H1 (cell line): ENCODE results near the gene TOB1. TPM values are rescaled to one million over a fixed set of nuclear protein-coding genes. Genes with fewer than 3 reads are reported as not detected.

Experiments
- CTCF ChIA-PET: fragments of 300-600 bp; sonication (Branson Sonifier 250); formaldehyde crosslinking; loops from one replicate; lab custom pipeline; 2021; ENCODE audit not compliant: partially characterized antibody; lab: Charles Lee
- POLR2A ChIA-PET: fragments of 300-600 bp; sonication (Branson Sonifier 250); formaldehyde crosslinking; loops from one replicate; lab custom pipeline; 2021; ENCODE audit warnings: inconsistent platforms; ENCODE audit not compliant: partially characterized antibody; lab: Charles Lee
- DNase-seq, 2 experiments: peaks; one replicate each; pipeline versions ENCODE4 v3.0.0 to v3.0.0-alpha.2; 2010 to 2022; ENCODE audit warnings: low spot score in 2 of 2, low read depth in 1 of 2, mixed read lengths in 1 of 2
- FAIRE-seq: peaks from 2 replicates; lab custom pipeline; 2011; peaks lifted over from hg19 to GRCh38; lab: Jason Lieb, UNC
- H2AFZ ChIP-seq: 2 replicates; pipeline ENCODE4 v1.8.1; 2012; ENCODE audit warnings: low read length, inconsistent platforms
- H2AK5ac ChIP-seq: 2 replicates; pipeline ENCODE4 v1.6.1; 2013; ENCODE audit warnings: low read depth, low read length
- H2BK120ac ChIP-seq: replicated peaks from 2 replicates; pipeline ENCODE3; 2013; ENCODE audit warnings: low read depth, low read length, inconsistent platforms
- H2BK12ac ChIP-seq: 2 replicates; pipeline ENCODE4 v1.6.1; 2013; ENCODE audit warnings: low read depth, low read length
- H2BK15ac ChIP-seq: 2 replicates; pipeline ENCODE4 v1.6.1; 2013; ENCODE audit warnings: low read length
- H2BK20ac ChIP-seq: 2 replicates; pipeline ENCODE4 v1.6.1; 2013; ENCODE audit warnings: low read length
- H2BK5ac ChIP-seq: 2 replicates; pipeline ENCODE4 v1.6.1; 2013; ENCODE audit warnings: low read depth, low read length
- H3K14ac ChIP-seq: 2 replicates; pipeline ENCODE4 v1.6.1; 2013; ENCODE audit warnings: inconsistent platforms; ENCODE audit not compliant: insufficient read length
- H3K18ac ChIP-seq: 2 replicates; pipeline ENCODE4 v1.6.1; 2013; ENCODE audit warnings: low read length; ENCODE audit errors: extremely low read depth
- H3K23ac ChIP-seq: 2 replicates; pipeline ENCODE4 v1.6.1; 2013; ENCODE audit warnings: inconsistent platforms; ENCODE audit not compliant: insufficient read length
- H3K23me2 ChIP-seq: 2 replicates; pipeline ENCODE4 v1.6.1; 2013; ENCODE audit warnings: low read depth, low read length
- H3K27ac ChIP-seq: 2 replicates; pipeline ENCODE4 v1.6.1; 2011; ENCODE audit warnings: low read depth, low read length, inconsistent platforms
- H3K27me3 ChIP-seq, 4 experiments: replicated peaks in 1 of 4; 1 replicate in 1 of 4; 2 replicates in 3 of 4; pipeline versions ENCODE4 v1.6.1 to v1.8.1; 2011 to 2013; ENCODE audit warnings: low read length in 3 of 4, mild to moderate bottlenecking in 3 of 4, inconsistent platforms in 2 of 4, mixed read lengths in 2 of 4, moderate library complexity in 1 of 4; ENCODE audit not compliant: control insufficient read depth in 3 of 4, insufficient read depth in 3 of 4; ENCODE audit errors: extremely low read depth in 1 of 4
- H3K36me3 ChIP-seq, 4 experiments: 2 replicates each; pipeline versions ENCODE4 v1.6.1 to v1.8.1; 2011 to 2013; ENCODE audit warnings: mild to moderate bottlenecking in 4 of 4, low read length in 3 of 4, moderate library complexity in 2 of 4, control low read depth in 1 of 4, inconsistent platforms in 1 of 4; ENCODE audit not compliant: insufficient read depth in 4 of 4, control insufficient read depth in 2 of 4
- H3K4ac ChIP-seq: replicated peaks from 2 replicates; pipeline ENCODE3; 2013; ENCODE audit warnings: low read length, low read depth, mixed read lengths, inconsistent platforms; ENCODE audit not compliant: insufficient read length
- H3K4me1 ChIP-seq, 4 experiments: replicated peaks in 1 of 4; 1 replicate in 1 of 4; 2 replicates in 3 of 4; pipeline versions ENCODE4 v1.6.1 to v1.8.1; 2011 to 2013; ENCODE audit warnings: low read length in 3 of 4, inconsistent platforms in 2 of 4, mixed read lengths in 1 of 4; ENCODE audit not compliant: insufficient read depth in 4 of 4, control insufficient read depth in 3 of 4
- H3K4me2 ChIP-seq, 2 experiments: 2 replicates each; pipeline versions ENCODE4 v1.6.1 to v1.8.1; 2011 to 2013; ENCODE audit warnings: low read depth in 2 of 2, low read length in 2 of 2, control low read depth in 1 of 2, inconsistent platforms in 1 of 2, mild to moderate bottlenecking in 1 of 2; ENCODE audit not compliant: insufficient read depth in 1 of 2
- H3K4me3 ChIP-seq, 4 experiments: fragments of 200-600, 300-600 bp in 1 of 4; sonication (generic), shearing (Covaris generic), sonication (Bioruptor Twin) in 1 of 4; 2 replicates each; pipeline versions ENCODE4 v1.5.1 to v1.8.1; 2011 to 2016; ENCODE audit warnings: low read length in 4 of 4, low read depth in 3 of 4, control low read depth in 2 of 4, inconsistent platforms in 2 of 4, mild to moderate bottlenecking in 2 of 4, mixed read lengths in 1 of 4, moderate library complexity in 1 of 4; ENCODE audit not compliant: insufficient read depth in 2 of 4; ENCODE audit errors: extremely low read depth in 1 of 4
- H3K56ac ChIP-seq: replicated peaks from 2 replicates; pipeline ENCODE3; 2013; ENCODE audit warnings: low read depth, mild to moderate bottlenecking, mixed read lengths, low read length, inconsistent platforms; ENCODE audit not compliant: insufficient read length
- H3K79me1 ChIP-seq: 2 replicates; pipeline ENCODE4 v1.6.1; 2013; ENCODE audit warnings: low read depth, low read length, control low read depth
- H3K79me2 ChIP-seq, 2 experiments: 2 replicates each; pipeline versions ENCODE4 v1.6.1 to v1.8.1; 2012 to 2013; ENCODE audit warnings: low read length in 2 of 2, mild to moderate bottlenecking in 2 of 2, inconsistent platforms in 1 of 2; ENCODE audit not compliant: insufficient read depth in 2 of 2, control insufficient read depth in 1 of 2
- H3K9ac ChIP-seq, 4 experiments: replicated peaks in 1 of 4; 1 replicate in 1 of 4; 2 replicates in 3 of 4; pipeline versions ENCODE4 v1.6.1 to v1.8.1; 2011 to 2013; ENCODE audit warnings: low read depth in 3 of 4, low read length in 3 of 4, control low read depth in 2 of 4, mild to moderate bottlenecking in 2 of 4, moderate library complexity in 2 of 4, inconsistent platforms in 1 of 4; ENCODE audit errors: extremely low read depth in 1 of 4
- H3K9me3 ChIP-seq, 2 experiments: 2 replicates each; pipeline versions ENCODE4 v1.6.1 to v1.8.1; 2012 to 2013; ENCODE audit warnings: mild to moderate bottlenecking in 2 of 2, moderate library complexity in 2 of 2, control low read depth in 1 of 2, inconsistent platforms in 1 of 2, low read depth in 1 of 2, low read length in 1 of 2, mixed read lengths in 1 of 2; ENCODE audit not compliant: insufficient read depth in 2 of 2
- H4K20me1 ChIP-seq, 2 experiments: replicated peaks in 1 of 2; 2 replicates each; pipeline versions ENCODE3 to v1.8.1; 2011 to 2013; ENCODE audit warnings: inconsistent platforms in 2 of 2, low read length in 2 of 2, mild to moderate bottlenecking in 1 of 2; ENCODE audit not compliant: insufficient read depth in 2 of 2, control insufficient read depth in 1 of 2
- H4K5ac ChIP-seq: 2 replicates; pipeline ENCODE4 v1.6.1; 2013; ENCODE audit warnings: low read length, low read depth, mixed read lengths, inconsistent platforms; ENCODE audit not compliant: insufficient read length
- H4K8ac ChIP-seq: 2 replicates; pipeline ENCODE4 v1.8.0; 2013; ENCODE audit warnings: mild to moderate bottlenecking, moderate library complexity, low read length, inconsistent platforms; ENCODE audit not compliant: insufficient read depth; ENCODE audit errors: extremely low read depth
- H4K91ac ChIP-seq: replicated peaks from 2 replicates; pipeline ENCODE3; 2013; ENCODE audit warnings: low read length, mixed read lengths, inconsistent platforms; ENCODE audit not compliant: insufficient read length
- ATF3 ChIP-seq: IDR thresholded peaks from 2 replicates; pipeline ENCODE4 v1.6.1; 2011; ENCODE audit warnings: low read depth, mild to moderate bottlenecking, low read length; ENCODE audit not compliant: insufficient read depth
- BRCA1 ChIP-seq: IDR thresholded peaks from 2 replicates; pipeline ENCODE4 v1.6.1; 2012; ENCODE audit warnings: low read depth, low read length, improper control_type of control experiment
- CHD2 ChIP-seq: IDR thresholded peaks from 2 replicates; pipeline ENCODE4 v1.6.1; 2012; ENCODE audit warnings: low read length, improper control_type of control experiment
- TAF1 ChIP-seq: IDR thresholded peaks from 2 replicates; pipeline ENCODE4 v1.6.1; 2011; ENCODE audit warnings: mild to moderate bottlenecking, low read depth, low read length
- WGBS, 2 experiments: shearing (Covaris generic) in 1 of 2; methylation state at CpG; one replicate each; pipeline versions ENCODE4 v1.1.6 to v1.1.7; 2013 to 2015; ENCODE audit warnings: low lambda C conversion rate in 2 of 2, mixed read lengths in 2 of 2, inconsistent platforms in 1 of 2, low coverage in 1 of 2, missing lambda C conversion rate in 1 of 2; ENCODE audit not compliant: insufficient replicate concordance in 2 of 2, insufficient coverage in 1 of 2, insufficient read length in 1 of 2; ENCODE audit errors: extremely low coverage in 1 of 2, missing lambda C conversion rate in 1 of 2; 5-methylcytosine and 5-hydroxymethylcytosine counted together
- polyA plus RNA-seq, 7 experiments: library from polyadenylated mRNA; depleted of rRNA in 3 of 7; stranded (reverse) in 5 of 7; unstranded in 2 of 7; fragments of >200 nt in 5 of 7; fragments of 200-250 nt in 2 of 7; gene quantifications; 1 replicate in 5 of 7; 2 replicates in 1 of 7; 4 replicates in 1 of 7; pipeline versions ENCODE4 v1.2.1 to v1.2.3, GENCODE V29; 2011 to 2013; ENCODE audit warnings: missing spikeins in 2 of 7, mixed read lengths in 2 of 7
- total RNA-seq: library from RNA; stranded (reverse); fragmentation: NEBNext Ultra II Directional; extraction: Animal tissue kit (Norgen Biotek cat#: 25700); gene quantifications from 2 replicates; pipeline ENCODE4 v1.2.1, GENCODE V29; 2021

Gene TOB1
- total and polyA plus RNA-seq, 2 of the 8 experiments (the other 6 are each of a cell fraction or from before 2014, with no cell fraction given) = 14.4 to 20.8 TPM

GRCh38 chr17:50830352-50830751, 35.8 kb downstream of the TOB1 start:
- peak overlapping the region; percentile 7 for H4K91ac ChIP-seq
- H3K4me3 ChIP-seq = no peak overlapping the region
- POLR2A ChIA-PET = interaction anchor here (1.1 to 4.3 kb wide), 4 partner anchors 11 to 45 kb away, joined by 3 to 21 read pairs (median 3); partner anchors contain the start of gene TOB1
- H4K5ac ChIP-seq = no peak overlapping the region
- H3K14ac ChIP-seq = no peak overlapping the region
- no peak overlapping the region; the same call in 1 of the 2 replicates for H4K8ac ChIP-seq
- no peak overlapping the region for H2AFZ ChIP-seq
- no peak overlapping the region for H2BK120ac ChIP-seq
- H4K20me1 ChIP-seq = no peaks in the 10 kb centered on the region
- H3K4me2 ChIP-seq = no peak overlapping the region
- no peak overlapping the region for H2AK5ac ChIP-seq
- no peaks in the 10 kb centered on the region for H3K27me3 ChIP-seq
- no peak overlapping the region for H3K23ac ChIP-seq
- peaks cover 7 to 33% (median 23%) of the 10 kb centered on the region in 4 experiments for H3K4me1 ChIP-seq
- no peak overlapping the region for H3K27ac ChIP-seq
- DNase-seq = no peak
- no peak overlapping the region for H3K9ac ChIP-seq
- H2BK15ac ChIP-seq = no peak overlapping the region; the same call in 1 of the 2 replicates
- no peak for FAIRE-seq
- no peaks in the 10 kb centered on the region for H3K36me3 ChIP-seq
- 84% methylated on average over 5 of the region's 5 CpGs; no CpG with 5 or more reads in 1 of the 2 experiments for WGBS, 2 experiments
- H3K4ac ChIP-seq = no peak overlapping the region
- no peak overlapping the region for H2BK12ac ChIP-seq
- H3K23me2 ChIP-seq = no peaks in the 10 kb centered on the region
- H3K18ac ChIP-seq = no peak overlapping the region; the same call in 1 of the 2 replicates
- H3K56ac ChIP-seq = no peak overlapping the region
- no peak overlapping the region for H2BK5ac ChIP-seq
- no peaks in the 10 kb centered on the region for H3K79me2 ChIP-seq
- H3K9me3 ChIP-seq = no peaks in the 10 kb centered on the region
- H3K79me1 ChIP-seq = no peaks in the 10 kb centered on the region
- TF ChIP-seq ATF3 = no peak
- no peak for TF ChIP-seq BRCA1
- no peak for TF ChIP-seq TAF1
- no peak for TF ChIP-seq CHD2
- TF ChIP-seq, all 59 proteins: peak for 0
- H2BK20ac ChIP-seq = peak overlapping the region; percentile 61; the same call in 1 of the 2 replicates
- CTCF ChIA-PET = interaction anchor here (0.8 to 10.5 kb wide), 10 partner anchors 11 to 119 kb away, joined by 3 to 125 read pairs (median 6); no protein-coding TSS in a partner anchor
